ENCODE measurements around the gene FAM163B.

Gene FAM163B

DNA sequence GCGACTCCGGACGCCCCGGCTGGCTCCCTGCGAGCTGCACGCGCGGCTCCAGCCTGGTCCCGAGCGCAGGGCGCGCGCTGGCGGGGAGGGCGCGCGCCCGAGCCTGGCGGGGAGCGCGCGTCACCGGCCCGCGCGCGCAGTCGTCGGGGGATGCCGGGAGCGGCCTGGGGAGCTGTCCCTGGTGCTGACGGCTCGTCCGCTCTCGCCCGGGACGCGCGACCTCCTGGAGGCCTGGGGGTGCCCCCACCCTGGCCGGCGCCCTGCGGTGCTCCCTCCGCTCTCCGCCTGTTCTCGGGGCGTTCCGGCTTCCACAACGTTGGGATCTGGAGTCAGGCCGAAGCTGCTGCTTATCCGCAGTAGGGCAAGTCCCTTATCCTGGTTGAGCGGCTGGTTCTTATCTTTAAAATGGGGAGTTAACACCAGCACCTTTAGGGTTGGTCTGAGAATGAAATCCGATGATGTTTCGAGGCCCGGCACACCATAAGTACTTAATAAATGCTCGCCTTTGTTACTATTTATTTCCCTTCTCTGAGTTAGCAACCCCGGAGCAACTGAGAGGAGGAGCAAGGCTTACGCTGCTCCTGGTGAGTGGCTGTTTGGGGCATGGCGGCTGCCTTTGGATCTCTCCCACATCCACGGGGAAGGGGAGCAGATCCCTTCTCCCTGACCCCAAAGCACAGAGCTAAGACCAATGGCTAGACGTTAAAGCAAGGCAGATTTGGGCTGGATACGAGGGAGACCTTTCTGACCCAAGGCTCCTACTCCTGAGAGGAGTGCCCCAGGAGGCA is at the start of gene FAM163B:
FAM163B (minus strand) TSS at position 79 of the 788 bp plus-strand sequence. CDS start 29,166 bp downstream, outside the sequence.
- H3K36me3 ChIP-seq (ENCODE audit: insufficient read depth, low read depth, low read length) = no peaks in the 10 kb centered on the region
- peaks cover 62% of the 10 kb centered on the region for H3K27me3 ChIP-seq (ENCODE audit: insufficient read depth, low read length)
- peak within 1 kb of the TSS; percentile 46; the same call in 1 of the 2 replicates for H3K4me3 ChIP-seq (ENCODE audit: low read length)
- H3K27ac ChIP-seq (ENCODE audit: low read length) = no peak within 1 kb of the TSS
- no peaks in the 10 kb centered on the region for H3K9me3 ChIP-seq (ENCODE audit: insufficient read depth, low read depth, low read length)
- H3K9ac ChIP-seq (ENCODE audit: low read depth, low read length) = no peak within 1 kb of the TSS
- H3K4me1 ChIP-seq (ENCODE audit: insufficient read depth, low read length) = no peaks in the 10 kb centered on the region

DNA sequence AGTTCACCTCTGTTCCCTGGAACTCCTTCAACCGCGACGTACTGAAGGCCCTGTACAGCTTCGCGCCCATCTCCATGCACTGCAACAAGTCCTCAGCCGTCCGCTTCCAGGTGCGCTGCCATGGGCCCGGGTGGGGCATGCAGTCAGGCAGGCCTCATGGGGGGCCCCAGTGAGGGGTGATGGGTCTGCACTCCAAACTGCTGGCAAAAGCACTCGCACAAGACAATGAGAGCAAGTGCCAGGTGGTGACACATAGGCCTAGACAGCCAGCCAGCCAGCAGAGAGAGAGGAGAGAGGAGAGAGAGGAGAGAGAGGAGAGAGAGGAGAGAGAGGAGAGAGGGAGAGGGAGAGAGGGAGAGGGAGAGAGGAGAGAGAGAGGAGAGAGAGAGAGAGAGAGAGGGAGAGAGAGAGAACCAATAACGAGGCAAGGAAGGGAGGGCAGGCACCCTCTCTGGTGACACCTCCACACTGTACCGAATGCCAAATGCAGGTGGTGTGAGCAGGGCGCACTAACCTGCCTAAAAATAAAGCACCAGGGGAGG is 48.0 kb upstream of the FAM163B start:
- Histone ChIP-seq H3K4me1 (ENCODE audit: insufficient read depth, low read length) (no peaks in the 10 kb centered on the region; the same call in 1 of the 2 replicates), H3K9me3 (ENCODE audit: insufficient read depth, low read depth, low read length) (no peaks in the 10 kb centered on the region), H3K27ac (ENCODE audit: low read length) (no peak overlapping the region), H3K9ac (ENCODE audit: low read depth, low read length) (no peak overlapping the region), H3K27me3 (ENCODE audit: insufficient read depth, low read length) (peaks cover 52% of the 10 kb centered on the region), H3K36me3 (ENCODE audit: insufficient read depth, low read depth, low read length) (no peaks in the 10 kb centered on the region), H3K4me3 (ENCODE audit: low read length) (no peak overlapping the region)

GRCh38 chr9:133656211-133657119 is 47.3 kb upstream of the FAM163B start:
- Histone ChIP-seq H3K4me3 (ENCODE audit: low read length) (no peak overlapping the region), H3K9ac (ENCODE audit: low read depth, low read length) (no peak overlapping the region), H3K9me3 (ENCODE audit: insufficient read depth, low read depth, low read length) (no peaks in the 10 kb centered on the region), H3K27me3 (ENCODE audit: insufficient read depth, low read length) (peaks cover 52% of the 10 kb centered on the region), H3K36me3 (ENCODE audit: insufficient read depth, low read depth, low read length) (no peaks in the 10 kb centered on the region), H3K4me1 (ENCODE audit: insufficient read depth, low read length) (no peaks in the 10 kb centered on the region; the same call in 1 of the 2 replicates), H3K27ac (ENCODE audit: low read length) (no peak overlapping the region)

DNA sequence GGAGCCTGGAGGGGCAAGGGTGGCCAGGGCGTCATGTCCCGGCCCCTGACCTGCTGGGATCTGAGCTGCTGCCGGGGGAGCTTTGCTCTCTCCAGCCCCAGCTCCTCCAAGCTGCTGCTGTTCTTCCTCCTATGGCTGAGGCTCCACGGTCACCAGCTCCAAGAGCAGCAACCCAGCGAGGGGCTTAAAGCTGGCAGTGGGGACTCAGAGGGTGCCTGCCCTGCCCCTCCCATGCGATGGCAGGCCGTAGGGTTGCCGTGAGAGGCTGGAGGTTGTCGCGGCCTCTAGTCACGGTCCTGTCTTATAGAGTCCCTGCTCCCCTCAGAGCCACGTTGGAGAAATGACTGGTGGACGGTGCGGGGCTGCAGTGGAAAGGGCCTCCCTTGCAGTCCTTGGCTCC is 46.5 kb upstream of the FAM163B start:
- Histone ChIP-seq H3K4me3 (ENCODE audit: low read length) (no peak overlapping the region), H3K36me3 (ENCODE audit: insufficient read depth, low read depth, low read length) (no peaks in the 10 kb centered on the region), H3K4me1 (ENCODE audit: insufficient read depth, low read length) (no peaks in the 10 kb centered on the region; the same call in 1 of the 2 replicates), H3K27me3 (ENCODE audit: insufficient read depth, low read length) (peaks cover 52% of the 10 kb centered on the region), H3K9ac (ENCODE audit: low read depth, low read length) (no peak overlapping the region), H3K27ac (ENCODE audit: low read length) (no peak overlapping the region), H3K9me3 (ENCODE audit: insufficient read depth, low read depth, low read length) (no peaks in the 10 kb centered on the region)

- Histone ChIP-seq H3K4me1 (ENCODE audit: insufficient read depth, low read length) (no peaks in the 10 kb centered on the region; the same call in 1 of the 2 replicates), H3K36me3 (ENCODE audit: insufficient read depth, low read depth, low read length) (no peaks in the 10 kb centered on the region), H3K9ac (ENCODE audit: low read depth, low read length) (no peak overlapping the region), H3K27ac (ENCODE audit: low read length) (no peak overlapping the region), H3K9me3 (ENCODE audit: insufficient read depth, low read depth, low read length) (no peaks in the 10 kb centered on the region), H3K4me3 (ENCODE audit: low read length) (no peak overlapping the region), H3K27me3 (ENCODE audit: insufficient read depth, low read length) (peaks cover 47% of the 10 kb centered on the region)
These were observed 45.8 kb upstream of the FAM163B start for GRCh38 chr9:133654736-133655657.

DNA sequence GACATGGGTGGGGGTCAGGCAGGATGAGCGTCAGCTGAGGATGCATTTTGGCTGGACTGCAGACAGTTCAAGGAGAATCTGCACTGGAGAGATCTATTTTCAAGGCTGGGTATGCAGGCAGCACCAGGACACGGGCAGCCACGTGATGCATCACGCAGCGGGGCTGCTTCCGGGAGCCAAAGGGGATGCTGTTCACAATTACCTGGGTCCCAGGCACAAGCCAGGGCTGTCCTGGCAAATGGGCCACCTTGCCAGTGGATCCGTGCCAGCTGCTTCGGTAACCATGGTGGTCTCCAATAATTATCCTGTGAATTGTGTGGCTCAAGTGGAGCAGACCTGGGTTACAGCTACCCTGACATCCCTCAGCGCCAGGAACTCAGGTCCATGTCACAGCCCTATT is 44.4 kb upstream of the FAM163B start:
- H3K36me3 ChIP-seq (ENCODE audit: insufficient read depth, low read depth, low read length) = no peaks in the 10 kb centered on the region
- no peak overlapping the region for H3K9ac ChIP-seq (ENCODE audit: low read depth, low read length)
- H3K4me1 ChIP-seq (ENCODE audit: insufficient read depth, low read length) = no peaks in the 10 kb centered on the region; the same call in 1 of the 2 replicates
- H3K27me3 ChIP-seq (ENCODE audit: insufficient read depth, low read length) = peaks cover 33% of the 10 kb centered on the region
- no peak overlapping the region for H3K27ac ChIP-seq (ENCODE audit: low read length)
- no peak overlapping the region for H3K4me3 ChIP-seq (ENCODE audit: low read length)
- H3K9me3 ChIP-seq (ENCODE audit: insufficient read depth, low read depth, low read length) = no peaks in the 10 kb centered on the region

DNA sequence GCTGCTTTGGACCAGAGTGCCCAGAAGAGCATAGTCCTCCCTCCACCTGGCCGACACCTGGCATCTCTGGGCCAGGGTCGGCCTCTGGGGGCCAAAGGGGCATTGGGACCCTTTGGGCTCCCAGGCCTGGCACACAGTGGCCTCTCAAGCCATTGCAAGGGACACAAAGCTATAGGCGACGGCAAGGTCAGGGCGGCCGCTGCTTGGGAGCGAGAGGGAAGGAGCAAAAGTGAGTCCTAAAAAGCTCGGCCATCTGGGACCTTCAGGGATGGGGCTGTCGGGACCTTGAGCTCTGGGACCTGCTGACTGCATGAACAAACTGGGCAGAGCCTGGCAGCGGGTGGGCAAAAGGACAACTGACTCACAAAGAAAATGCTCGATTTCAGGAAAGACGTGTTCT is 40.8 kb upstream of the FAM163B start:
- H3K27me3 ChIP-seq (ENCODE audit: insufficient read depth, low read length) = peaks cover 1% of the 10 kb centered on the region; the same call in 1 of the 2 replicates
- no peaks in the 10 kb centered on the region for H3K36me3 ChIP-seq (ENCODE audit: insufficient read depth, low read depth, low read length)
- no peaks in the 10 kb centered on the region for H3K9me3 ChIP-seq (ENCODE audit: insufficient read depth, low read depth, low read length)
- no peak overlapping the region for H3K27ac ChIP-seq (ENCODE audit: low read length)
- H3K4me3 ChIP-seq (ENCODE audit: low read length) = no peak overlapping the region
- no peak overlapping the region for H3K9ac ChIP-seq (ENCODE audit: low read depth, low read length)
- H3K4me1 ChIP-seq (ENCODE audit: insufficient read depth, low read length) = no peaks in the 10 kb centered on the region

- H3K36me3 ChIP-seq (ENCODE audit: insufficient read depth, low read depth, low read length) = no peaks in the 10 kb centered on the region
- no peaks in the 10 kb centered on the region; the same call in 1 of the 2 replicates for H3K27me3 ChIP-seq (ENCODE audit: insufficient read depth, low read length)
- H3K27ac ChIP-seq (ENCODE audit: low read length) = no peak overlapping the region
- no peak overlapping the region for H3K4me3 ChIP-seq (ENCODE audit: low read length)
- H3K4me1 ChIP-seq (ENCODE audit: insufficient read depth, low read length) = no peaks in the 10 kb centered on the region
- H3K9ac ChIP-seq (ENCODE audit: low read depth, low read length) = no peak overlapping the region
- H3K9me3 ChIP-seq (ENCODE audit: insufficient read depth, low read depth, low read length) = no peaks in the 10 kb centered on the region
These were observed 40.0 kb upstream of the FAM163B start for GRCh38 chr9:133649194-133649593.

- Histone ChIP-seq H3K4me3 (ENCODE audit: low read length) (no peak overlapping the region), H3K27ac (ENCODE audit: low read length) (no peak overlapping the region), H3K9ac (ENCODE audit: low read depth, low read length) (no peak overlapping the region), H3K4me1 (ENCODE audit: insufficient read depth, low read length) (no peaks in the 10 kb centered on the region), H3K36me3 (ENCODE audit: insufficient read depth, low read depth, low read length) (no peaks in the 10 kb centered on the region), H3K27me3 (ENCODE audit: insufficient read depth, low read length) (no peaks in the 10 kb centered on the region; the same call in 1 of the 2 replicates), H3K9me3 (ENCODE audit: insufficient read depth, low read depth, low read length) (no peaks in the 10 kb centered on the region)
These were observed 38.7 kb upstream of the FAM163B start for GRCh38 chr9:133647765-133648469.

DNA sequence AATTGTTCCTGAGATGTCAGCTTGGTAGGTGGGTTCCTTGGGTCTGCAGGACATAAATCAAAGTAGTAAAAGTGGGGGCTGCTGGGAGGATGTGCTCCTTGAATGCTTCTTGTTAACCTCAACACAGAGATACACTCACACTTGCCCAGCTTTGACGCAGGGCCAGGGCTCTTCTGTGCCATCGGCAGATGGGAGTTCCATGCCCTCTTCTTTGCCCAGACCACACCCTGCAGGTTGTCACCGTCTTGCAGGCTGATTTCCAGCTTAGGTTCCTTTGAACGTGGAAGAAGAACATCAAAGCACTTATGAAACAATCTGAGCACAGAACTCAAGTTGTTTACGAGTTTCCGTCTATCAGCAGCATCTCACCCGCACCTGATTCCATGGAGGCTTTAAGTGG is 38.0 kb upstream of the FAM163B start:
- Histone ChIP-seq H3K4me1 (ENCODE audit: insufficient read depth, low read length) (no peaks in the 10 kb centered on the region), H3K36me3 (ENCODE audit: insufficient read depth, low read depth, low read length) (no peaks in the 10 kb centered on the region), H3K4me3 (ENCODE audit: low read length) (no peak overlapping the region), H3K27me3 (ENCODE audit: insufficient read depth, low read length) (no peaks in the 10 kb centered on the region; the same call in 1 of the 2 replicates), H3K9me3 (ENCODE audit: insufficient read depth, low read depth, low read length) (no peaks in the 10 kb centered on the region), H3K27ac (ENCODE audit: low read length) (no peak overlapping the region), H3K9ac (ENCODE audit: low read depth, low read length) (no peak overlapping the region)

All from iPS-20b (cell line).